ENCODE measurements around the gene PER1. TPM values are rescaled to one million over a fixed set of nuclear protein-coding genes. Genes with fewer than 3 reads are reported as not detected.

PER1 gene
- total and polyA plus RNA-seq, 9 of the 15 experiments (the other 6 are each of a cell fraction or from before 2014, with no cell fraction given), result 0.13 to 26.0 (median 3.4) TPM

- TF ChIP-seq CLOCK (CRISPR knock-in tag; IDR thresholded peaks at IDR 0.05; ENCODE audit: borderline replicate concordance) (no peak), TFE3 (CRISPR knock-in tag; IDR thresholded peaks at IDR 0.05) (peak; percentile 99), ETV5 (CRISPR knock-in tag; IDR thresholded peaks at IDR 0.05; ENCODE audit: low read depth) (no peak), PREB (CRISPR knock-in tag; IDR thresholded peaks at IDR 0.05) (no peak), RBFOX2 (IDR thresholded peaks at IDR 0.05; ENCODE audit: low read depth, low read length) (no peak), SRSF9 (IDR thresholded peaks at IDR 0.05; ENCODE audit: borderline replicate concordance, low read depth, low read length) (no peak), ZFP30 (CRISPR knock-in tag; IDR thresholded peaks at IDR 0.05; ENCODE audit: borderline replicate concordance) (no peak), ZNF23 (CRISPR knock-in tag; IDR thresholded peaks at IDR 0.05) (no peak), PCBP1 (IDR thresholded peaks at IDR 0.05; ENCODE audit: low read depth, low read length, poor library complexity, severe bottlenecking) (no peak), STAT5B (CRISPR knock-in tag; IDR thresholded peaks at IDR 0.05) (no peak), ZFP1 (CRISPR knock-in tag; IDR thresholded peaks at IDR 0.05) (no peak), DMBX1 (CRISPR knock-in tag; IDR thresholded peaks at IDR 0.05; ENCODE audit: borderline replicate concordance) (no peak), AFF1 (IDR thresholded peaks at IDR 0.05; ENCODE audit: low read depth in 1 of 2, partially characterized antibody in 2 of 2) (peak in 1 of 2 experiments; percentile 63), BCOR (IDR thresholded peaks at IDR 0.05) (no peak), CREB1 (IDR thresholded peaks at IDR 0.05) (no peak), CREB1 (CRISPR knock-in tag; IDR thresholded peaks at IDR 0.05) (no peak), ZNF444 (CRISPR knock-in tag; IDR thresholded peaks at IDR 0.05) (no peak), POLR2B (IDR thresholded peaks at IDR 0.05; ENCODE audit: low read depth, partially characterized antibody) (peak; percentile 86)
These were observed 40.0 kb upstream of the PER1 start (continued) for GRCh38 chr17:8192070-8192815.

Measured in K562 (cell line).